ENCODE results near the gene KRT71. TPM values are rescaled to one million over a fixed set of nuclear protein-coding genes. Genes with fewer than 3 reads are reported as not detected.
A peak's percentile ranks its signal among the peaks of the same experiment; 100 is the strongest.

The KRT71 gene
- total RNA-seq, 2 experiments from 2014 or later: not detected

DNA sequence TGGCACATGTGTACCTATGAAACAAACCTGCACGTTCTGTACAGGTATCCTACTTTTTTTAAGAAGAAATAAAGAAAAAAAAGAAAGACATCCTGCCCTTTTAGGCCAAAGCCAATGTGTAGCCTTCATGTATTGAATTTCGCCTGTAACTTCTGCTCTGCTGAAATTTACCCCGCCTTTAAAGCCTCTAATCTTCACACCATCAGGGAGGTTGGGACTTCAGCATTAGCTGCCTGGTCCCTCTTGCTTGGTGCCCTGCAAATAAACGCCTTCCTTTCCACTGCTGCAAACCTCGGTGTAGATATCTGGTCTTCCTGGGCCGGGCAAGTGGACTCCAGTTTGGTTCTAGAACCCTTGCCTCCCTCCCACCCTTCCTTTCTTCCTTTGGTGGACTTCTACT, 2.6 kb upstream of the KRT71 start:
- H3K9me3 Mint-ChIP-seq: no peaks in the 10 kb centered on the region
- ATAC-seq (ENCODE audit: poor library complexity) (no peak), DNase-seq (peak in 2 of 14 experiments; percentile 24 to 63)
- peaks cover 0 to 2% of the 10 kb centered on the region in 2 experiments for H3K27me3 ChIP-seq (ENCODE audit: control insufficient read depth in 1 of 2, insufficient read depth in 2 of 2, low read length in 2 of 2)
- H3K36me3 ChIP-seq (ENCODE audit: insufficient read depth, low read length): no peaks in the 10 kb centered on the region
- no peaks in the 10 kb centered on the region for H3K4me1 Mint-ChIP-seq (ENCODE audit: low read depth)
- H3K4me3 Mint-ChIP-seq: no peak overlapping the region
- H3K36me3 Mint-ChIP-seq (ENCODE audit: low read depth): no peaks in the 10 kb centered on the region
- intact Hi-C loops (cut with DNase I, micrococcal nuclease): no loop called here
- H3K9me3 ChIP-seq (ENCODE audit: control insufficient read depth in 1 of 2, insufficient read depth in 1 of 2, low read length in 2 of 2): no peaks in the 10 kb centered on the region
- no peak overlapping the region for H3K27ac ChIP-seq (ENCODE audit: low read depth in 1 of 2, low read length in 2 of 2)
- TF ChIP-seq, protein P1, sequence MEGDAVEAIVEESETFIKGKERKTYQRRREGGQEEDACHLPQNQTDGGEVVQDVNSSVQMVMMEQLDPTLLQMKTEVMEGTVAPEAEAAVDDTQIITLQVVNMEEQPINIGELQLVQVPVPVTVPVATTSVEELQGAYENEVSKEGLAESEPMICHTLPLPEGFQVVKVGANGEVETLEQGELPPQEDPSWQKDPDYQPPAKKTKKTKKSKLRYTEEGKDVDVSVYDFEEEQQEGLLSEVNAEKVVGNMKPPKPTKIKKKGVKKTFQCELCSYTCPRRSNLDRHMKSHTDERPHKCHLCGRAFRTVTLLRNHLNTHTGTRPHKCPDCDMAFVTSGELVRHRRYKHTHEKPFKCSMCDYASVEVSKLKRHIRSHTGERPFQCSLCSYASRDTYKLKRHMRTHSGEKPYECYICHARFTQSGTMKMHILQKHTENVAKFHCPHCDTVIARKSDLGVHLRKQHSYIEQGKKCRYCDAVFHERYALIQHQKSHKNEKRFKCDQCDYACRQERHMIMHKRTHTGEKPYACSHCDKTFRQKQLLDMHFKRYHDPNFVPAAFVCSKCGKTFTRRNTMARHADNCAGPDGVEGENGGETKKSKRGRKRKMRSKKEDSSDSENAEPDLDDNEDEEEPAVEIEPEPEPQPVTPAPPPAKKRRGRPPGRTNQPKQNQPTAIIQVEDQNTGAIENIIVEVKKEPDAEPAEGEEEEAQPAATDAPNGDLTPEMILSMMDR (IDR thresholded peaks at IDR 0.05): no peak
- ChIA-PET CTCF (no interaction called here), POLR2A (no interaction called here)
- peaks cover 5% of the 10 kb centered on the region for H3K4me1 ChIP-seq (ENCODE audit: insufficient read depth, low read length)
- peaks cover 13% of the 10 kb centered on the region for H3K27me3 Mint-ChIP-seq
- no peak overlapping the region for H3K27ac Mint-ChIP-seq
- no peak overlapping the region for H3K4me3 ChIP-seq (ENCODE audit: low read length)

DNA sequence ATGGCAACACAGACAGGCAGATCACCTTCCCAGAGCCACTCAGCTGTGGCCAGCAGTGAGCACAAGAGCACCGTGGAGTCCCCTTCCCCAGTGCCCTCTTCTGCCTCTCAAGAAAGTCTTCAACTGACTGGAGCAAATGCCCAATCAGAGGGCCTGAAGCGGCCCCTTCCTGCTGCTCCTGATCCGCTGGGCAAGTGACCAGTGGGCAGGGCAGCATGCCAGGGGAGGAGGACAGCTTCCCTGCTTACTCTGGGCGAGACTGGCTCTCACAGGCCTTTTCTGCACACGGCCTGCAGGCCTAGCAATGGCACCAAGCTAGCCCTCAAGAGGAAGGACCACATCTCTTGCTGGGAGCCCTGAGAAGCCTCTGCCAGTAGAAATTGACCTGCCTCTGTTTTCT, 890 bp downstream of the KRT71 start:
- no peaks in the 10 kb centered on the region for H3K9me3 ChIP-seq (ENCODE audit: control insufficient read depth in 1 of 2, insufficient read depth in 1 of 2, low read length in 2 of 2)
- Mint-ChIP-seq H3K4me3 (no peak overlapping the region), H3K4me1 (ENCODE audit: low read depth) (no peaks in the 10 kb centered on the region), H3K27ac (no peak overlapping the region), H3K36me3 (ENCODE audit: low read depth) (no peaks in the 10 kb centered on the region), H3K27me3 (no peaks in the 10 kb centered on the region), H3K9me3 (no peaks in the 10 kb centered on the region)
- TF ChIP-seq, protein P1 (IDR thresholded peaks at IDR 0.05): no peak
- no peak overlapping the region for H3K27ac ChIP-seq (ENCODE audit: low read depth in 1 of 2, low read length in 2 of 2)
- ATAC-seq (ENCODE audit: poor library complexity) (no peak), DNase-seq (no peak)
- peaks cover 2% of the 10 kb centered on the region for H3K4me1 ChIP-seq (ENCODE audit: insufficient read depth, low read length)
- POLR2A ChIA-PET: no interaction called here
- no peaks in the 10 kb centered on the region for H3K27me3 ChIP-seq (ENCODE audit: control insufficient read depth in 1 of 2, insufficient read depth in 2 of 2, low read length in 2 of 2)
- intact Hi-C loops (cut with DNase I, micrococcal nuclease): no loop called here
- CTCF ChIA-PET: no interaction called here
- H3K36me3 ChIP-seq (ENCODE audit: insufficient read depth, low read length): no peaks in the 10 kb centered on the region
- no peak overlapping the region for H3K4me3 ChIP-seq (ENCODE audit: low read length)

DNA sequence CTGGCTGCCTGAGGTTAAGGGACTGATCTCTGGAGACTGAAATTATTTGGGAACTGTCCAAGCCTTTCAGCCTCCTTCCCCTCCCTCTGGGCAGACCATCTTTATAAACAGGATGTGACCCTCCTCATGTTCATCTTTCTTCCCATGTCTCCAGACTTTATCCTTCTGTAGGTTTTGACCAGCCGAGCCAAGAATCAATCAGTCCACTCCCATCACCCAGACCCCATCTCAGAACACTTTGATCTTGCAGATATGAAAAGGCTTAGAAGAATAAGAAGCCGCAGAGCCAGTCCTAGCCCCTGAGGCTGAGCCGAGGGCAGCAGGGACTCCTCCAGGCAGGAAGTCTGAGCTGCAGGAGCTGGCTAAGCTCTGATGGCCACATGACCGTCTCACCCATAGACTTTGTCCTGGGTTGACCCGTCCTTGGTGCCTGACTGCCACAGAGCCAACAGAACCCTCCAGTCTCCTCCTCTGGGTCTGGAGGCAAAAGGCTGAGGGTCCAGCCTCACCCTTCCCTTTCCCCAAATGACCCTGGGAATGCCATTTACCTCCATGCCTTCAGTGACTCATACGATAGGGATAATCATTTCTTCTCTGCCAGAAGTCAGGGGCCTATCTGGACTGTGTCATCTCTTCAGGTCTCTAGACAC, 1.6 kb downstream of the KRT71 start:
- POLR2A ChIA-PET: no interaction called here
- H3K27ac Mint-ChIP-seq: no peak overlapping the region

More for the DNA sequence above, 1.6 kb downstream of the KRT71 start:
- H3K36me3 Mint-ChIP-seq (ENCODE audit: low read depth): no peaks in the 10 kb centered on the region
- TF ChIP-seq, protein P1 (IDR thresholded peaks at IDR 0.05): no peak
- H3K27me3 Mint-ChIP-seq: no peaks in the 10 kb centered on the region
- no peak overlapping the region for H3K4me3 ChIP-seq (ENCODE audit: low read length)
- H3K27ac ChIP-seq (ENCODE audit: low read depth in 1 of 2, low read length in 2 of 2): no peak overlapping the region
- H3K4me1 Mint-ChIP-seq (ENCODE audit: low read depth): no peaks in the 10 kb centered on the region
- no peak overlapping the region for H3K4me3 Mint-ChIP-seq
- intact Hi-C loops (cut with DNase I, micrococcal nuclease): no loop called here
- ATAC-seq (ENCODE audit: poor library complexity): no peak
- peaks cover 2% of the 10 kb centered on the region for H3K4me1 ChIP-seq (ENCODE audit: insufficient read depth, low read length)
- no peaks in the 10 kb centered on the region for H3K9me3 Mint-ChIP-seq
- no peak for DNase-seq
- CTCF ChIA-PET: no interaction called here
- H3K27me3 ChIP-seq (ENCODE audit: control insufficient read depth in 1 of 2, insufficient read depth in 2 of 2, low read length in 2 of 2): no peaks in the 10 kb centered on the region
- H3K36me3 ChIP-seq (ENCODE audit: insufficient read depth, low read length): no peaks in the 10 kb centered on the region
- H3K9me3 ChIP-seq (ENCODE audit: control insufficient read depth in 1 of 2, insufficient read depth in 1 of 2, low read length in 2 of 2): no peaks in the 10 kb centered on the region

Data from CD4-positive, alpha-beta T cell (primary cell).